Gastroesophageal sphincter (tissue), 3 donors: ENCODE data around the gene MRGPRE.

Source experiments
- CTCF ChIP-seq, 4 experiments: fragments of 200-600 bp in 2 of 4; fragments of 450-650 bp in 2 of 4; sonication (generic) in 1 of 4; IDR thresholded peaks; one replicate each; pipeline ENCODE4 v1.5.1; 2017 to 2019; ENCODE audit warnings: antibody characterized with exemption in 4 of 4, mild to moderate bottlenecking in 2 of 4, moderate library complexity in 2 of 4
- EP300 ChIP-seq: sonication (generic); formaldehyde crosslinking; IDR thresholded peaks from one replicate; pipeline ENCODE4 v1.6.1; 2017; ENCODE audit warnings: antibody characterized with exemption, mild to moderate bottlenecking

- TF ChIP-seq EP300: no peak
- no peak for TF ChIP-seq CTCF (IDR thresholded peaks at IDR 0.05)
Measured at GRCh38 chr11:3200388-3201111, 31.7 kb downstream of the MRGPRE start.
